GM10847 (cell line): ENCODE data around the gene PFKM.

Source experiments
- POLR2A ChIP-seq: IDR thresholded peaks from 2 replicates; pipeline ENCODE4 v1.6.1; 2011; ENCODE audit not compliant: insufficient read length; ENCODE audit errors: extremely low read depth

PFKM gene

GRCh38 chr12:48106681-48107613 lies 12.2 kb upstream of the PFKM start:
- TF ChIP-seq POLR2A = no peak

DNA sequence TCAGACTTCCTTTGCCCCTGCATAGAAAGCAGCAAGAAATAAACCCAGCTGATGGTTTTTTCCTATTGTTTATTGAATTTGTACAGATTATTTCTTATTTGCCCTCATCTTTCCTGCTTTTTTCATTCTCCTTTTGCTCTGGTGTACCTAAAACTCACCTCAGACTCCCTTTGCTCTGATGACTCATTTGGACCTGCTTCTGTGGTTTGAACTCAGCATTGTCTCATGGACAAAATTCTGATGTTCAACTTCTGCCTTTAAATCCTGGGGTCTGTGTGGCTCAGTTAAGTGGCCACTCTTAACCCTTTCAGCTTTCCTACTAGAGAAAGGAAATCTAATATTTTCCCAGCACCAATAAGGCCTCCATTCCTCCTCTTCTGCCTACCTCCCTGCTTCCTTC lies 9.7 kb upstream of the PFKM start:
- no peak for TF ChIP-seq POLR2A

DNA sequence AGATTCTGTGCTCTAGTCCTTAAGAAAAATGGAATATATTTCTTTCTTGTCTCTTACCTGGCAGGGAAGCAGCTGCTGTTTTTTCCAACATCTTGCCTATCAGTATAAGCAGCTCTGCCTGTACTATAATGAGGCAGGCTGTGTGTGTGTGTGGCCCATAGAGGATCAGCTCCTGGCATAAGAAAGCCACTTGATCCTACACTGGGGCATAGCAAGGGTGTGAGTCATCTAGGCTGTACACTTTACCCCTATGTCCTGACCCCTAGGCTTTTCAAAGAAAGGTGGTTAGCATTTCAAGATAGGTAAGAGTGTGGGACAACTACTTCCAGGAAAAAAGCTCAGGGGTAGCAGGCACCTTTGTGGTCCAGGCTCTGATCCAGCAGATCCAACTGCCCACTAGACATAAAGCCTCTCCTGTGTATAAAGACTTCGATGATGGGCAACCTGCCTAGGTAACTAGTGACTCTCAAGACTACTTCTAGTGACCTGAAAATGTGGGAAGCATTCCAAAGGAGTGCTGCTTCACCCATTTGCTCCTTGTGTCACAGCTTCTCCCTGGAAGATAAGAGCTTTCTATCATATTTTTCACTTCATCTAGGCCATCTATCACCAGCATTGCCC lies 8.4 kb upstream of the PFKM start:
- no peak for TF ChIP-seq POLR2A

- no peak for TF ChIP-seq POLR2A
Observed at GRCh38 chr12:48115957-48116356, 3.2 kb upstream of the PFKM start.

GRCh38 chr12:48118284-48118871 lies 786 bp upstream of the PFKM start:
- TF ChIP-seq POLR2A = no peak

- TF ChIP-seq POLR2A = no peak
Observed at GRCh38 chr12:48119834-48120195, 651 bp downstream of the PFKM start.

GRCh38 chr12:48121522-48121921 lies 2.4 kb downstream of the PFKM start:
- TF ChIP-seq POLR2A = no peak

DNA sequence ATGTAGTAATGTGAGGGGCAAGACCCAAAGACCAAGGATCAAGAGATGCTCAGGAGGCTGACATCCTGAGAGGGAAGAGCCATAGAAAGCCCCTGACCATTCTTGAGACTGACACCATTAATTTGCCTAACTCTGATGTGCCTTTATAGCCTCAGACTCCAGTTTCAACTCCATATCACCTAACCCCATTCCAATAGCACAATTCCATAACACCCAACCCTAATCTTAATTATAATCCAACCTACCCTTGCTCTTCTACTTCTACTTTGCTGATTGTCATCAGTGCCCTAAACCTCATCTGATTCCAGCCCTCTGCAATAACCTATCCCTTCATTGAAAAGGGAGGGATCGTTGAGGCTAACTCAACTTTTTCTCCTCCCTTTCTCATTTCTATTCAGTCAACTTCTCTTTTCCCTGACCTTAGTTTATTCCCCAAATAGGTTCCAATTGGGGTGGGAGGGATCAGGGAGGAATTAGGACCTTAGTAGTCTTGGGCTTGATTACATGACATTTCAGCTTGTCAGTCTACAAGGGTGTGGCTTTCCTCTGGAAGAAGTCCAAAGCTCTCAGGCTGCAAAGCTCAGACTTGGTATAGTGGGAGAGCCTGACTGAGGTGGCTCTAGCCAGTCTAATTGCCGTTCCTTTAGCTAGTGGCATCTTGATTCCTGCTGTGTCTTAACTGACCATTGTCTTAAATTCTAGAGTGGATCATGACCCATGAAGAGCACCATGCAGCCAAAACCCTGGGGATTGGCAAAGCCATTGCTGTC lies 3.1 kb downstream of the PFKM start:
- TF ChIP-seq POLR2A = no peak

DNA sequence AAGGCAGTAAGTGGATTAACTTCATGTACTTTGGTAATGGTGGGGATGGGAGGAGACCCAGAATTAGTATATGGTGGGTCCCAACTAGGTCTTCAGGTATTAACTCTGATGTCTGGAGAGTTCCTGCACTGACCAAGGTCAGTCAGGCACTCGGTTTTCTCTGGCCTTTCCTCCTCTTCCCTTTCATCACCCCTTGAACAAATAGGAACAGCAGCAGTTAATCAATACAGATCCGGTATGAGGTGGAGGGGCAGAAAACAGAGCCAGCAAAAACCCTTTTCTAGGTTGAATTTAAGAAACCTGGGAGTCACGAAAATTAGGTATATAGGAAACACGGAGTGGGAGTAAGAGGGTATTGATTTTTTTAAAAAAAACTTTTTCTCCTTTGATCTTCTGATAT lies 4.0 kb downstream of the PFKM start:
- TF ChIP-seq POLR2A = no peak

DNA sequence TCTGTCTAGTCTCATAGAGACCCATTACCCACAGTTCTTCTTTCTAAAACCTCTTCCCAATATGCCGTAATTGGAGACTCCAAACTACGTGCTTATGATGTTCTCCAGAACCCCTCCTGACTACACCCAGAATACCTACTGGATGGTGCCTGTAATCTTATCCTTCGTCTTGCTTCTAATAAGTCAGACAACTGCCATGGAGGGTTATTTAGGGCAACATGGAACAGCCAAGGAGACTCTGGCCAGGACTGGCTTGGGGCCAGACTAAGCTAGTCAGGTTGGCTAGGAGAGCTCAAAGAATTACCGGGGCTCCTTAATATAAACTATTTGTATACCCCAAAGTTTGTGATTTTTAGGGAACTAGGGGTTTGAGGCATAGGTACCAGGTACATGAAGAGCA lies 6.8 kb downstream of the PFKM start:
- no peak for TF ChIP-seq POLR2A

- no peak for TF ChIP-seq POLR2A
Observed at GRCh38 chr12:48126953-48127630, 7.9 kb downstream of the PFKM start.

DNA sequence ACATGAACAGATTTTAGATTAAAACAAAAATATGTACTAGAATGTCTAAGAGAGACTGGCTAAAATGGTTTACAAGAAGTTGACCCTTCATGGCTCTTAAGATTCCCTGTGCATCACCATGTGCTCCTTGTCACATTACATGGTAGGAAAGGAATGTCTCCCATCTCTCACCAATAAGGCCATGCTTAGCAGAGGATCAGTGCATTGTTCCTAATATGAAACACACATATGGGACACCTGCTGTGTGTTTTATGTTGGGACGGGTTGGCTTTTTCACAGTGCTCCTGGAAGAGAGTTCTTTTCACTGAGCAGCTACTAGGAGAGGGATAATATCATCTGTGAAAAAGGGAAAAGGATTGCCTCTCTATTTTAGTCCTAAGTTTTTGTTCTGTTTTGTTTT lies 9.6 kb downstream of the PFKM start:
- TF ChIP-seq POLR2A = no peak

DNA sequence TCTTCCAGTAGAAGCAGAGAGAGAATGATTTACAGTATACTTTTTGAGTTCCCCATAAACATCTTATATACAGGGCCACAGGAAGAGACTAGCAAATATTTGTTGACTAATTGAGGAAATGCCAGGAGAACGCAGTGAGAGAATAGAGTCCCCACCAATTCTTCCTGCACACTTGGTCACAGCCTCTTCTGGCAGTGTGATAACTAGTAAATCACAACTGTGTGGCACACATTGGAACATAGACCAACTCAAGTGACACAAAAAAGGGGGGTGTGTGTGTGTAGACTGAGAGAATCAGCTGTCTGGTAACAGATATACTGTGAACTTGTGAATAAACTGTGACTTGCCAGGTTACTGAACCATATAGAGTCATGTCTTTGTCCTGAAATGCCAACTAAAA lies 10.2 kb downstream of the PFKM start:
- TF ChIP-seq POLR2A = no peak

- TF ChIP-seq POLR2A = no peak
Observed at GRCh38 chr12:48131517-48131916, 12.4 kb downstream of the PFKM start.

- TF ChIP-seq POLR2A = no peak
Observed at GRCh38 chr12:48132826-48133225, 13.7 kb downstream of the PFKM start.
